Progenitor cell of endocrine pancreas (in vitro differentiated cells): ENCODE results near the gene ACACB. TPM values are rescaled to one million over a fixed set of nuclear protein-coding genes. Genes with fewer than 3 reads are reported as not detected.

Experiments
- DNase-seq: peaks from one replicate; pipeline ENCODE4 v3.0.0; 2021; ENCODE audit warnings: low spot score; ENCODE audit not compliant: unreplicated experiment
- H3K27ac Mint-ChIP-seq: 2 replicates; pipeline ENCODE4 v1.8.0; 2021; ENCODE audit warnings: mild to moderate bottlenecking, moderate library complexity, mixed read lengths
- H3K27me3 Mint-ChIP-seq: 2 replicates; pipeline ENCODE4 v1.8.0; 2021; ENCODE audit warnings: mixed read lengths
- H3K36me3 Mint-ChIP-seq: 2 replicates; pipeline ENCODE4 v1.8.0; 2022; ENCODE audit warnings: mixed read lengths; ENCODE audit not compliant: insufficient read depth
- H3K4me1 Mint-ChIP-seq: 2 replicates; pipeline ENCODE4 v1.8.0; 2021; ENCODE audit warnings: low read depth, mixed read lengths
- H3K4me3 Mint-ChIP-seq: 2 replicates; pipeline ENCODE4 v1.8.0; 2021; ENCODE audit warnings: low read depth, mild to moderate bottlenecking, moderate library complexity, mixed read lengths
- H3K9me3 Mint-ChIP-seq: 2 replicates; pipeline ENCODE4 v1.8.0; 2021; ENCODE audit warnings: low read depth, mixed read lengths
- CTCF ChIP-seq: fragments of 200-600 bp; sonication (generic); IDR thresholded peaks from one replicate; pipeline ENCODE4 v1.5.0; 2021; ENCODE audit warnings: antibody characterized with exemption, mild to moderate bottlenecking; ENCODE audit not compliant: unreplicated experiment
- total RNA-seq: library from RNA; stranded (reverse); gene quantifications from 2 replicates; pipeline ENCODE4 v1.2.1, GENCODE V29; 2021

ACACB gene
- total RNA-seq, 1 donor from 2014 or later, result 47.3 TPM

DNA sequence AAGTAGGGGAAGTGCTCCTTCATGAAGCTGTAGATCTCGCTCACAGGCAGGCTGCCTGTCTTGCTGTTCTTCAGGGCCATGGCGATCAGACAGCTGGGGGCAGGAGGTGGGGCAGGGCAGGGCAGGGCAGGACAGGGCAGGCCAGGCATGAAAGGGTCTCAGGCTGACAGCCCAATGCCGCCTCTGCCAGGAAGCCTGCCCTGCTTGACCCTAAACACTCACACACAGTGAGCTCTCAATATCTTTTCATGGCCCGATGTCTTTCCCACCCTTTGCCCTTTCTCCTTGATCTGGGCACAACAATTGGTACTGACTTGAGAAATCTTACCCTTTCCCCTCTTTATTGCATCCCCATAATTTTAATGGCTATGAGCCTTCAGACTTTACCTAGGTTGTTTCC lies 170.3 kb downstream of the ACACB start:
- H3K27ac Mint-ChIP-seq, result no peak overlapping the region
- no peak for TF ChIP-seq CTCF

DNA sequence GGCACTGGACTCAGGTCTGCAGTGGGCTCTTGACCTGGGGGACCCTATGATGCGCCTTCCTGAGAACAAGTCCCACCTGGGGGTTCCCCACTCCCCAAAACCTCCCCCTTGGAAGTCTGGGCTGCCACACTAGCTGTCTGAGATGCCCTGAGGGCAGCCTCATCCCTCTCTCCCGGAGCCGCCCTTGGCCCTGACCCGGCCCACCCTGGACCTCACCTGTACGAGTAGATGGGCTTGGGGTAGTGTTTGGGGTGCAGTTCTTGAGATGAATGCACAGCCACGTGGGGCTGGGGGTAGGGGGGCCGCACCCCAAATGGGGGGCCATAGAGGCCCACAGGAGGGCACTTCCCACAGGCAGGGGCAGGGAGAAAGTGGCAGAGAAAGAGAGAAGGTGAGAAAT lies 170.8 kb downstream of the ACACB start:
- TF ChIP-seq CTCF, result no peak
- H3K4me3 Mint-ChIP-seq, result no peak overlapping the region
- H3K9me3 Mint-ChIP-seq, result no peaks in the 10 kb centered on the region
- no peaks in the 10 kb centered on the region for H3K36me3 Mint-ChIP-seq
- DNase-seq, result no peak
- no peaks in the 10 kb centered on the region for H3K27me3 Mint-ChIP-seq
- no peak overlapping the region for H3K27ac Mint-ChIP-seq
- no peaks in the 10 kb centered on the region for H3K4me1 Mint-ChIP-seq

More for the DNA sequence above, 170.3 kb downstream of the ACACB start:
- Mint-ChIP-seq H3K9me3 (no peaks in the 10 kb centered on the region), H3K27me3 (no peaks in the 10 kb centered on the region), H3K36me3 (no peaks in the 10 kb centered on the region), H3K4me3 (no peak overlapping the region), H3K4me1 (no peaks in the 10 kb centered on the region)
- no peak for DNase-seq

- Mint-ChIP-seq H3K27ac (no peak overlapping the region), H3K36me3 (no peaks in the 10 kb centered on the region), H3K27me3 (peaks cover under 1% of the 10 kb centered on the region), H3K4me1 (no peaks in the 10 kb centered on the region), H3K4me3 (no peak overlapping the region), H3K9me3 (no peaks in the 10 kb centered on the region)
- DNase-seq, result no peak
- no peak for TF ChIP-seq CTCF
Measured at GRCh38 chr12:109287811-109288469, 171.6 kb downstream of the ACACB start.

DNA sequence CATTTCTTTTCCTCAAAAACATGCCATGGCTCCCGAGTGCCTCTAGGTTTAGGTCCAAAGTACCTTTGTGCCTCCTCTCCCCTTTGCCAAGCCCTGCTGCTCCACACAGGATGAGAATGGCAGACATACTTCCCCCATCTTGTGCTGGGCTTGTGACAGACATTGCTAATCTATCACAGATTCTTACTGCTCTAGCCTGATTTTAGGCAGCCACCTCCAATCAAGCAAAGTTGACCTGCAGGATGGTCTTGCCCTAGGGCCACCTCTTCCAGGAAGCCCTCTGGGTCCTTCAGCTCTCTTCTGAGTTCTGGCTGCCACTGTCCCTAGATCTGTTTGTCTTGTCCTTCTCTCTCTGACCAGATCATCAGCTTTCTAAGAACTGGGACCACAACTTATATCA lies 172.2 kb downstream of the ACACB start:
- TF ChIP-seq CTCF, result no peak
- no peak for DNase-seq
- no peak overlapping the region for H3K27ac Mint-ChIP-seq
- H3K9me3 Mint-ChIP-seq, result no peaks in the 10 kb centered on the region
- H3K36me3 Mint-ChIP-seq, result no peaks in the 10 kb centered on the region
- H3K4me3 Mint-ChIP-seq, result no peak overlapping the region
- H3K4me1 Mint-ChIP-seq, result no peaks in the 10 kb centered on the region
- peaks cover 5% of the 10 kb centered on the region for H3K27me3 Mint-ChIP-seq

DNA sequence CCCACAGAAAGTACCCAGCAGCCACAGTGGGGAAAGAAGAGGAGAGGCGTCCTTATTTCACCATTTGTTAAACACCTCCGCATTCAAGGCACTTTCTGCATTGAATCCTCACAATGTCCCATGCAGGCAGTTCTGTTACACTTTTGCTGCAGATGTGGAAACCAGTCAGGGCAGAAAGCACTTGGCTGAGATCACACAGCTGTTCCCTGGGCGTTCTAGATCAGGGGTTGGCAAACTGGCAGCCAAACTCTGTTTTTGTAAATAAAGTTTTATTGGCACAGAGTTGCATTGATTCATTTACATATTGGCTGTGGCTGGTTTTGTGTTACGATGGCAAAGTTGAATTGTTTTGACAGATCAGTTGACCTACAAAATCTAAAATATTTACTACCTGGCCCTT lies 172.6 kb downstream of the ACACB start:
- Mint-ChIP-seq H3K27ac (no peak overlapping the region), H3K36me3 (no peaks in the 10 kb centered on the region), H3K9me3 (no peaks in the 10 kb centered on the region), H3K4me3 (no peak overlapping the region), H3K27me3 (peaks cover 5% of the 10 kb centered on the region), H3K4me1 (no peaks in the 10 kb centered on the region)
- TF ChIP-seq CTCF, result no peak
- DNase-seq, result no peak
